HepG2 (cell line): ENCODE data around the gene DNMT3A. TPM values are rescaled to one million over a fixed set of nuclear protein-coding genes. Genes with fewer than 3 reads are reported as not detected.
A peak's percentile ranks its signal among the peaks of the same experiment; 100 is the strongest.

Experiments
- BRD4 ChIP-seq: sonication (generic); formaldehyde crosslinking; IDR thresholded peaks from 2 replicates; pipeline ENCODE4 v1.4.0; 2020; ENCODE audit warnings: missing genetic modification reagents
- CHD4 ChIP-seq: fragments of 200-600 bp; sonication (generic); IDR thresholded peaks from 2 replicates; pipeline ENCODE4 v1.7.0; 2017; ENCODE audit warnings: mild to moderate bottlenecking, low read length, borderline replicate concordance
- JUND ChIP-seq: sonication (generic); formaldehyde crosslinking; IDR thresholded peaks from 2 replicates; pipeline ENCODE4 v1.8.0; 2022; ENCODE audit warnings: mild to moderate bottlenecking, missing genetic modification reagents
- KLF12 ChIP-seq: sonication (generic); formaldehyde crosslinking; IDR thresholded peaks from 2 replicates; pipeline ENCODE4 v1.4.0; 2020; ENCODE audit warnings: missing genetic modification reagents, borderline replicate concordance
- KMT2B ChIP-seq: IDR thresholded peaks from 2 replicates; pipeline ENCODE4 v1.6.1; 2016; ENCODE audit warnings: missing genetic modification reagents, missing compliant biosample characterization
- NR2F1 ChIP-seq, 2 experiments: fragments of 450-650 bp in 1 of 2; formaldehyde crosslinking in 1 of 2; IDR thresholded peaks; 2 replicates each; pipeline versions ENCODE4 v1.5.0 to v1.6.1; 2016 to 2020; ENCODE audit warnings: mild to moderate bottlenecking in 1 of 2, missing compliant biosample characterization in 1 of 2, missing genetic modification reagents in 1 of 2, moderate library complexity in 1 of 2
- SOX6 ChIP-seq, 2 experiments: fragments of 450-650 bp in 1 of 2; sonication (generic) in 1 of 2; formaldehyde crosslinking in 1 of 2; IDR thresholded peaks; 2 replicates each; pipeline versions ENCODE4 v1.4.0 to v1.6.1; 2017 to 2020; ENCODE audit warnings: antibody characterized with exemption in 1 of 2, mild to moderate bottlenecking in 1 of 2, missing genetic modification reagents in 1 of 2
- ZNF263 ChIP-seq: sonication (generic); formaldehyde crosslinking; IDR thresholded peaks from 2 replicates; pipeline ENCODE4 v1.4.0; 2020; ENCODE audit warnings: missing genetic modification reagents
- ZNF317 ChIP-seq: sonication (generic); formaldehyde crosslinking; IDR thresholded peaks from 2 replicates; pipeline ENCODE4 v1.5.0; 2020; ENCODE audit warnings: mild to moderate bottlenecking, missing genetic modification reagents
- ZNF776 ChIP-seq: sonication (generic); formaldehyde crosslinking; IDR thresholded peaks from 2 replicates; pipeline ENCODE4 v1.4.0; 2020; ENCODE audit warnings: mild to moderate bottlenecking, missing genetic modification reagents
- ZNF790 ChIP-seq: sonication (generic); formaldehyde crosslinking; IDR thresholded peaks from 2 replicates; pipeline ENCODE4 v1.8.0; 2022; ENCODE audit warnings: missing genetic modification reagents, mild to moderate bottlenecking, borderline replicate concordance
- polyA plus RNA-seq, 8 experiments: library from polyadenylated mRNA; depleted of rRNA in 3 of 8; stranded (reverse) in 7 of 8; unstranded in 1 of 8; fragments of >200 nt; fragmentation: Illumina TruSeq in 4 of 8; extraction: Trizol in 4 of 8; gene quantifications; 2 replicates each; pipeline versions ENCODE4 v1.2.1 to v1.2.3, GENCODE V29; 2011 to 2016; ENCODE audit warnings: low read depth in 4 of 8, missing spikeins in 1 of 8, mixed read lengths in 1 of 8; ENCODE audit not compliant: insufficient read depth in 1 of 8
- total RNA-seq, 5 experiments: library from RNA; depleted of rRNA; stranded (reverse); fragments of >200 nt; fragmentation: Illumina TruSeq; extraction: Trizol; gene quantifications; 2 replicates each; pipeline ENCODE4 v1.2.3, GENCODE V29; 2016; ENCODE audit warnings: low read depth in 1 of 5
- TF ChIP-seq, protein P1 (sequence below): sonication (generic); formaldehyde crosslinking; IDR thresholded peaks from 2 replicates; pipeline ENCODE4 v1.8.0; 2022; ENCODE audit warnings: mild to moderate bottlenecking, missing genetic modification reagents, moderate library complexity
- TF ChIP-seq, protein P2 (sequence below), 2 experiments: IDR thresholded peaks; 2 replicates each; pipeline ENCODE4 v1.6.1; 2011 to 2012; ENCODE audit warnings: low read length in 2 of 2, borderline replicate concordance in 1 of 2, low read depth in 1 of 2, mild to moderate bottlenecking in 1 of 2, moderate library complexity in 1 of 2
- TF ChIP-seq, protein P3 (sequence below): sonication (generic); formaldehyde crosslinking; IDR thresholded peaks from 2 replicates; pipeline ENCODE4 v1.5.0; 2020; ENCODE audit warnings: mild to moderate bottlenecking, missing genetic modification reagents
- TF ChIP-seq, protein P4 (sequence below), 2 experiments: sonication (generic) in 1 of 2; formaldehyde crosslinking in 1 of 2; IDR thresholded peaks; 2 replicates each; pipeline versions ENCODE4 v1.5.1 to v1.6.1; 2011 to 2020; ENCODE audit warnings: borderline replicate concordance in 1 of 2, low read depth in 1 of 2, low read length in 1 of 2, mild to moderate bottlenecking in 1 of 2, missing genetic modification reagents in 1 of 2, moderate library complexity in 1 of 2
- TF ChIP-seq, protein P5 (sequence below): sonication (generic); formaldehyde crosslinking; IDR thresholded peaks from 2 replicates; pipeline ENCODE4 v1.5.0; 2020; ENCODE audit warnings: mild to moderate bottlenecking, missing genetic modification reagents, moderate library complexity

Gene DNMT3A
- total and polyA plus RNA-seq, 2 of the 13 experiments (the other 11 are each of a cell fraction or from before 2014, with no cell fraction given), result 14.7 to 29.1 TPM

DNA sequence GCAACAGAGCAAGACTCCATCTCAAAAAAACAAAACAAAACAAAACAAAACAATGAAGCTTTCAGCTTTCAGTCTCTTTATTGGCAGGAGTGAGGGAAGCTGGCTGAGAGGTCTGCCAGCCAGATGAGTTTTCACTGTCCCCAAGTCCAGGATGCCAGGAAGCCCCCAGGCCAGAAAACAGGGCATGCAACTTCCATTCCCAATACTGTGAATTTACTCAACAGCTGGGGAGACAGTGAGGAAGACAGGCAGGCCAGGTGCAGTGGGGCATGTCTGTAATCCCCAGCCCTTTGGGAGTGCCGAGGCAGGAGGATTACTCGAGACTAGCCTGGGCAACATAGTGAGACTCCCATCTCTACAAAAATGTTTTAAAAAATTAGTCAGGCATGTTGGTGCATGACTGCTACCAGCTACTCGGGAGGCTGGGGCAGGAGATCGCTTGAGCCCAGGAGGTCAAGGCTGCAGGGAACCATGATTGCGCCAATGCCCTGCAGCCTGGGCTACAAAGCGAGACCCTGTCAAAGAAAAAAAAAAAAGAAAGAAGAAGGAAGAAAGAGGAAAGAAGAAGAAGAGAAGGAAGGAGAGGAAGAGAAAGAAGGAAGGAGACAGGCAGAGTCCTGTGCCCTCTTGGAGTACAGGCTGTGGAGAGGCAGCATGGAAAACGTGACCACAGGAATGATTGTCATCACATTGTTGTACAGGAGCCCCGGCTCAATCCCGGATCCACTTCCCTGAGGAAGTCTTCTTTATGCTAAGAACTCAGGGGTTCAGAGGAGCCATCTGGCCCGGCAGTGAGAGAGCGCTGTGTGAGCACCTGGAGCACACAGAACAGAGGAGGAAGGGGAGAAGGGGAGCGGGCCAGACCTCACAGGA, 144.2 kb downstream of the DNMT3A start (continued):
- TF ChIP-seq ZNF263, result peak; percentile 95
- no peak for TF ChIP-seq SOX6 (IDR thresholded peaks at IDR 0.05)
- peak; percentile 37; the same call in 1 of the 2 replicates for TF ChIP-seq SOX6 (CRISPR knock-in tag; IDR thresholded peaks at IDR 0.05)
- TF ChIP-seq, protein P1, sequence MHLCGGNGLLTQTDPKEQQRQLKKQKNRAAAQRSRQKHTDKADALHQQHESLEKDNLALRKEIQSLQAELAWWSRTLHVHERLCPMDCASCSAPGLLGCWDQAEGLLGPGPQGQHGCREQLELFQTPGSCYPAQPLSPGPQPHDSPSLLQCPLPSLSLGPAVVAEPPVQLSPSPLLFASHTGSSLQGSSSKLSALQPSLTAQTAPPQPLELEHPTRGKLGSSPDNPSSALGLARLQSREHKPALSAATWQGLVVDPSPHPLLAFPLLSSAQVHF (CRISPR knock-in tag), result no peak
- TF ChIP-seq BRD4, result 0 out of 2 replicates have a peak, but pooled peaks have one; percentile 32
- TF ChIP-seq JUND, result no peak
- 0 out of 2 replicates have a peak, but pooled peaks have one; percentile 26 for TF ChIP-seq ZNF776 (CRISPR knock-in tag)
- TF ChIP-seq KLF12 (CRISPR knock-in tag), result no peak
- no peak for TF ChIP-seq ZNF790
- TF ChIP-seq, protein P2, sequence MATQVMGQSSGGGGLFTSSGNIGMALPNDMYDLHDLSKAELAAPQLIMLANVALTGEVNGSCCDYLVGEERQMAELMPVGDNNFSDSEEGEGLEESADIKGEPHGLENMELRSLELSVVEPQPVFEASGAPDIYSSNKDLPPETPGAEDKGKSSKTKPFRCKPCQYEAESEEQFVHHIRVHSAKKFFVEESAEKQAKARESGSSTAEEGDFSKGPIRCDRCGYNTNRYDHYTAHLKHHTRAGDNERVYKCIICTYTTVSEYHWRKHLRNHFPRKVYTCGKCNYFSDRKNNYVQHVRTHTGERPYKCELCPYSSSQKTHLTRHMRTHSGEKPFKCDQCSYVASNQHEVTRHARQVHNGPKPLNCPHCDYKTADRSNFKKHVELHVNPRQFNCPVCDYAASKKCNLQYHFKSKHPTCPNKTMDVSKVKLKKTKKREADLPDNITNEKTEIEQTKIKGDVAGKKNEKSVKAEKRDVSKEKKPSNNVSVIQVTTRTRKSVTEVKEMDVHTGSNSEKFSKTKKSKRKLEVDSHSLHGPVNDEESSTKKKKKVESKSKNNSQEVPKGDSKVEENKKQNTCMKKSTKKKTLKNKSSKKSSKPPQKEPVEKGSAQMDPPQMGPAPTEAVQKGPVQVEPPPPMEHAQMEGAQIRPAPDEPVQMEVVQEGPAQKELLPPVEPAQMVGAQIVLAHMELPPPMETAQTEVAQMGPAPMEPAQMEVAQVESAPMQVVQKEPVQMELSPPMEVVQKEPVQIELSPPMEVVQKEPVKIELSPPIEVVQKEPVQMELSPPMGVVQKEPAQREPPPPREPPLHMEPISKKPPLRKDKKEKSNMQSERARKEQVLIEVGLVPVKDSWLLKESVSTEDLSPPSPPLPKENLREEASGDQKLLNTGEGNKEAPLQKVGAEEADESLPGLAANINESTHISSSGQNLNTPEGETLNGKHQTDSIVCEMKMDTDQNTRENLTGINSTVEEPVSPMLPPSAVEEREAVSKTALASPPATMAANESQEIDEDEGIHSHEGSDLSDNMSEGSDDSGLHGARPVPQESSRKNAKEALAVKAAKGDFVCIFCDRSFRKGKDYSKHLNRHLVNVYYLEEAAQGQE (IDR thresholded peaks at IDR 0.05; ENCODE audit: borderline replicate concordance in 1 of 2, low read depth in 1 of 2, low read length in 2 of 2), result no peak
- TF ChIP-seq, protein P3, sequence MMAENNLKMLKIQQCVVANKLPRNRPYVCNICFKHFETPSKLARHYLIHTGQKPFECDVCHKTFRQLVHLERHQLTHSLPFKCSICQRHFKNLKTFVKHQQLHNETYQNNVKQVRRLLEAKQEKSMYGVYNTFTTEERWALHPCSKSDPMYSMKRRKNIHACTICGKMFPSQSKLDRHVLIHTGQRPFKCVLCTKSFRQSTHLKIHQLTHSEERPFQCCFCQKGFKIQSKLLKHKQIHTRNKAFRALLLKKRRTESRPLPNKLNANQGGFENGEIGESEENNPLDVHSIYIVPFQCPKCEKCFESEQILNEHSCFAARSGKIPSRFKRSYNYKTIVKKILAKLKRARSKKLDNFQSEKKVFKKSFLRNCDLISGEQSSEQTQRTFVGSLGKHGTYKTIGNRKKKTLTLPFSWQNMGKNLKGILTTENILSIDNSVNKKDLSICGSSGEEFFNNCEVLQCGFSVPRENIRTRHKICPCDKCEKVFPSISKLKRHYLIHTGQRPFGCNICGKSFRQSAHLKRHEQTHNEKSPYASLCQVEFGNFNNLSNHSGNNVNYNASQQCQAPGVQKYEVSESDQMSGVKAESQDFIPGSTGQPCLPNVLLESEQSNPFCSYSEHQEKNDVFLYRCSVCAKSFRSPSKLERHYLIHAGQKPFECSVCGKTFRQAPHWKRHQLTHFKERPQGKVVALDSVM (CRISPR knock-in tag), result peak; percentile 76
- TF ChIP-seq ZNF317, result 0 out of 2 replicates have a peak, but pooled peaks have one; percentile 14
- no peak for TF ChIP-seq CHD4
- TF ChIP-seq, protein P4, sequence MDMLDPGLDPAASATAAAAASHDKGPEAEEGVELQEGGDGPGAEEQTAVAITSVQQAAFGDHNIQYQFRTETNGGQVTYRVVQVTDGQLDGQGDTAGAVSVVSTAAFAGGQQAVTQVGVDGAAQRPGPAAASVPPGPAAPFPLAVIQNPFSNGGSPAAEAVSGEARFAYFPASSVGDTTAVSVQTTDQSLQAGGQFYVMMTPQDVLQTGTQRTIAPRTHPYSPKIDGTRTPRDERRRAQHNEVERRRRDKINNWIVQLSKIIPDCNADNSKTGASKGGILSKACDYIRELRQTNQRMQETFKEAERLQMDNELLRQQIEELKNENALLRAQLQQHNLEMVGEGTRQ (IDR thresholded peaks at IDR 0.05; ENCODE audit: low read depth, low read length), result peak; percentile 83
- TF ChIP-seq, protein P4 (CRISPR knock-in tag; IDR thresholded peaks at IDR 0.05; ENCODE audit: borderline replicate concordance), result peak; percentile 84; the same call in 1 of the 2 replicates
- TF ChIP-seq KMT2B, result no peak
- 0 out of 4 replicates have a peak, but pooled peaks of 1 of the 2 experiments have one; percentile 26 for TF ChIP-seq NR2F1 (CRISPR knock-in tag; IDR thresholded peaks at IDR 0.05)
- TF ChIP-seq, protein P5, sequence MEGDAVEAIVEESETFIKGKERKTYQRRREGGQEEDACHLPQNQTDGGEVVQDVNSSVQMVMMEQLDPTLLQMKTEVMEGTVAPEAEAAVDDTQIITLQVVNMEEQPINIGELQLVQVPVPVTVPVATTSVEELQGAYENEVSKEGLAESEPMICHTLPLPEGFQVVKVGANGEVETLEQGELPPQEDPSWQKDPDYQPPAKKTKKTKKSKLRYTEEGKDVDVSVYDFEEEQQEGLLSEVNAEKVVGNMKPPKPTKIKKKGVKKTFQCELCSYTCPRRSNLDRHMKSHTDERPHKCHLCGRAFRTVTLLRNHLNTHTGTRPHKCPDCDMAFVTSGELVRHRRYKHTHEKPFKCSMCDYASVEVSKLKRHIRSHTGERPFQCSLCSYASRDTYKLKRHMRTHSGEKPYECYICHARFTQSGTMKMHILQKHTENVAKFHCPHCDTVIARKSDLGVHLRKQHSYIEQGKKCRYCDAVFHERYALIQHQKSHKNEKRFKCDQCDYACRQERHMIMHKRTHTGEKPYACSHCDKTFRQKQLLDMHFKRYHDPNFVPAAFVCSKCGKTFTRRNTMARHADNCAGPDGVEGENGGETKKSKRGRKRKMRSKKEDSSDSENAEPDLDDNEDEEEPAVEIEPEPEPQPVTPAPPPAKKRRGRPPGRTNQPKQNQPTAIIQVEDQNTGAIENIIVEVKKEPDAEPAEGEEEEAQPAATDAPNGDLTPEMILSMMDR, result 0 out of 2 replicates have a peak, but pooled peaks have one; percentile 8
